Spleen (tissue), 7 donors: Measurements from ENCODE around the gene MYCBPAP.

Experiments used
- POLR2A ChIP-seq, 3 donors: fragments of 450-650 bp; IDR thresholded peaks; one replicate each; pipeline ENCODE4 v1.5.1; 2017; ENCODE audit warnings: antibody characterized with exemption in 3 of 3, mild to moderate bottlenecking in 1 of 3
- TF ChIP-seq, protein P1 (sequence below), 11 experiments: fragments of 200-600 bp in 7 of 11; fragments of 450-650 bp in 4 of 11; sonication (generic) in 4 of 11; IDR thresholded peaks in 8 of 11; conservative IDR thresholded peaks in 3 of 11; 1 replicate in 7 of 11; 2 replicates in 4 of 11; pipeline versions ENCODE4 v1.4.0 to v1.8.0; 2016 to 2021; ENCODE audit warnings: antibody characterized with exemption in 11 of 11, inconsistent platforms in 4 of 11, mild to moderate bottlenecking in 1 of 11
- donor health status: DM: no; HTN: no; CAD: no; lungs with moderate emphysema.
- donor health status: DM: no; HTN: no; CAD: no.
- donor health status: DM: no; HTN: no; CAD: no.

DNA sequence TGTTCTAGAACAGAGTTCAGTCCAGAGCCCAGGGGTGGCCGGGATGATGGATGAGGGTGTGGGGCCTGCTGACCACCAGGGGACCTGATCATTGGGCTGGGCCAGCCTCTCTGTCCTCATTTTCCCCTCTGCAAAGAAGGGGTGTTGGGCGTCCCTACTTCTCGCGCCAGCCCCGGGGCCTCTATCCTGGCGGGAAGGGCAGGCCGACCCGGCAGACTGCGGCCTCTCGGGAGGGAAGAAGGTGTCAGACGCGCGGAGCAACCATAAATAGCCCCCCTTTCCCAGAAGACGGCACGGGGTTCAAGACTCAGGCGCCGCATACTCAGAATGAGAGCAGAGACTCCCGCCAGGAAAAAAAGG is 50.3 kb downstream of the MYCBPAP start:
- TF ChIP-seq, protein P1, sequence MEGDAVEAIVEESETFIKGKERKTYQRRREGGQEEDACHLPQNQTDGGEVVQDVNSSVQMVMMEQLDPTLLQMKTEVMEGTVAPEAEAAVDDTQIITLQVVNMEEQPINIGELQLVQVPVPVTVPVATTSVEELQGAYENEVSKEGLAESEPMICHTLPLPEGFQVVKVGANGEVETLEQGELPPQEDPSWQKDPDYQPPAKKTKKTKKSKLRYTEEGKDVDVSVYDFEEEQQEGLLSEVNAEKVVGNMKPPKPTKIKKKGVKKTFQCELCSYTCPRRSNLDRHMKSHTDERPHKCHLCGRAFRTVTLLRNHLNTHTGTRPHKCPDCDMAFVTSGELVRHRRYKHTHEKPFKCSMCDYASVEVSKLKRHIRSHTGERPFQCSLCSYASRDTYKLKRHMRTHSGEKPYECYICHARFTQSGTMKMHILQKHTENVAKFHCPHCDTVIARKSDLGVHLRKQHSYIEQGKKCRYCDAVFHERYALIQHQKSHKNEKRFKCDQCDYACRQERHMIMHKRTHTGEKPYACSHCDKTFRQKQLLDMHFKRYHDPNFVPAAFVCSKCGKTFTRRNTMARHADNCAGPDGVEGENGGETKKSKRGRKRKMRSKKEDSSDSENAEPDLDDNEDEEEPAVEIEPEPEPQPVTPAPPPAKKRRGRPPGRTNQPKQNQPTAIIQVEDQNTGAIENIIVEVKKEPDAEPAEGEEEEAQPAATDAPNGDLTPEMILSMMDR (IDR thresholded peaks at IDR 0.05 in 8 of 11, conservative IDR thresholded peaks at IDR 0.05 in 3 of 11), result no peak
- no peak for TF ChIP-seq POLR2A (IDR thresholded peaks at IDR 0.05)
